Measurements from ENCODE around the gene KRTAP5-5. TPM values are rescaled to one million over a fixed set of nuclear protein-coding genes. Genes with fewer than 3 reads are reported as not detected.
"Not testable (repeated sequence)": the region's sequence is repeated elsewhere in the genome, so short reads cannot be mapped to it uniquely, and the experiment has no call there.

Gene KRTAP5-5
- total RNA-seq, 1 experiment from 2014 or later: not detected

- Histone ChIP-seq H3K36me3 (replicated peaks; ENCODE audit: control insufficient read depth, insufficient read depth, low read length) (no peaks in the 10 kb centered on the region), H3K4me3 (ENCODE audit: insufficient read depth, low read depth, low read length) (peak overlapping the region; percentile 32), H3K27me3 (ENCODE audit: control insufficient read depth, insufficient read depth, low read length) (peaks cover 3% of the 10 kb centered on the region; the same call in 1 of the 2 replicates)
- DNase-seq: peak; percentile 97
These were observed 23.4 kb downstream of the KRTAP5-5 start for GRCh38 chr11:1652771-1653540.

- H3K27me3 ChIP-seq (ENCODE audit: control insufficient read depth, insufficient read depth, low read length): peaks cover 3% of the 10 kb centered on the region; the same call in 1 of the 2 replicates
- no peak overlapping the region for H3K4me3 ChIP-seq (ENCODE audit: insufficient read depth, low read depth, low read length)
- no peaks in the 10 kb centered on the region for H3K36me3 ChIP-seq (replicated peaks; ENCODE audit: control insufficient read depth, insufficient read depth, low read length)
- no peak for DNase-seq
These were observed 24.2 kb downstream of the KRTAP5-5 start for GRCh38 chr11:1653541-1654387.

GRCh38 chr11:1654388-1655167, 25.0 kb downstream of the KRTAP5-5 start:
- Histone ChIP-seq H3K36me3 (replicated peaks; ENCODE audit: control insufficient read depth, insufficient read depth, low read length) (no peaks in the 10 kb centered on the region), H3K4me3 (ENCODE audit: insufficient read depth, low read depth, low read length) (no peak overlapping the region), H3K27me3 (ENCODE audit: control insufficient read depth, insufficient read depth, low read length) (peaks cover 3% of the 10 kb centered on the region; the same call in 1 of the 2 replicates)
- peak; percentile 55 for DNase-seq

GRCh38 chr11:1655168-1656060, 25.8 kb downstream of the KRTAP5-5 start:
- Histone ChIP-seq H3K27me3 (ENCODE audit: control insufficient read depth, insufficient read depth, low read length) (peaks cover 3% of the 10 kb centered on the region; the same call in 1 of the 2 replicates), H3K36me3 (replicated peaks; ENCODE audit: control insufficient read depth, insufficient read depth, low read length) (no peaks in the 10 kb centered on the region), H3K4me3 (ENCODE audit: insufficient read depth, low read depth, low read length) (no peak overlapping the region)
- DNase-seq: peak; percentile 40

- no peak for DNase-seq
- no peaks in the 10 kb centered on the region for H3K36me3 ChIP-seq (replicated peaks; ENCODE audit: control insufficient read depth, insufficient read depth, low read length)
- no peak overlapping the region for H3K4me3 ChIP-seq (ENCODE audit: insufficient read depth, low read depth, low read length)
- H3K27me3 ChIP-seq (ENCODE audit: control insufficient read depth, insufficient read depth, low read length): peaks cover 3% of the 10 kb centered on the region; the same call in 1 of the 2 replicates
These were observed 26.5 kb downstream of the KRTAP5-5 start for GRCh38 chr11:1656061-1656441.

GRCh38 chr11:1656670-1657069, 27.1 kb downstream of the KRTAP5-5 start:
- no peak for DNase-seq
- Histone ChIP-seq H3K27me3 (ENCODE audit: control insufficient read depth, insufficient read depth, low read length) (peaks cover 3% of the 10 kb centered on the region; the same call in 1 of the 2 replicates), H3K4me3 (ENCODE audit: insufficient read depth, low read depth, low read length) (no peak overlapping the region), H3K36me3 (replicated peaks; ENCODE audit: control insufficient read depth, insufficient read depth, low read length) (no peaks in the 10 kb centered on the region)

- H3K4me3 ChIP-seq (ENCODE audit: insufficient read depth, low read depth, low read length): no peak overlapping the region
- no peaks in the 10 kb centered on the region for H3K36me3 ChIP-seq (replicated peaks; ENCODE audit: control insufficient read depth, insufficient read depth, low read length)
- no peak for DNase-seq
- H3K27me3 ChIP-seq (ENCODE audit: control insufficient read depth, insufficient read depth, low read length): no peaks in the 10 kb centered on the region
These were observed 29.9 kb downstream of the KRTAP5-5 start for GRCh38 chr11:1659506-1659905.

GRCh38 chr11:1660111-1660867, 30.7 kb downstream of the KRTAP5-5 start:
- H3K36me3 ChIP-seq (replicated peaks; ENCODE audit: control insufficient read depth, insufficient read depth, low read length): no peaks in the 10 kb centered on the region
- DNase-seq: no peak
- H3K27me3 ChIP-seq (ENCODE audit: control insufficient read depth, insufficient read depth, low read length): no peaks in the 10 kb centered on the region
- H3K4me3 ChIP-seq (ENCODE audit: insufficient read depth, low read depth, low read length): no peak overlapping the region

GRCh38 chr11:1661454-1662269, 32.1 kb downstream of the KRTAP5-5 start:
- H3K36me3 ChIP-seq (replicated peaks; ENCODE audit: control insufficient read depth, insufficient read depth, low read length); DNase-seq; H3K4me3 ChIP-seq (ENCODE audit: insufficient read depth, low read depth, low read length); H3K27me3 ChIP-seq (ENCODE audit: control insufficient read depth, insufficient read depth, low read length): not testable (repeated sequence)

GRCh38 chr11:1662699-1663283, 33.2 kb downstream of the KRTAP5-5 start:
- H3K27me3 ChIP-seq (ENCODE audit: control insufficient read depth, insufficient read depth, low read length); DNase-seq; H3K36me3 ChIP-seq (replicated peaks; ENCODE audit: control insufficient read depth, insufficient read depth, low read length); H3K4me3 ChIP-seq (ENCODE audit: insufficient read depth, low read depth, low read length): not testable (repeated sequence)

- DNase-seq: no peak
- no peaks in the 10 kb centered on the region for H3K27me3 ChIP-seq (ENCODE audit: control insufficient read depth, insufficient read depth, low read length)
- H3K36me3 ChIP-seq (replicated peaks; ENCODE audit: control insufficient read depth, insufficient read depth, low read length): no peaks in the 10 kb centered on the region
- H3K4me3 ChIP-seq (ENCODE audit: insufficient read depth, low read depth, low read length): no peak overlapping the region
These were observed 35.7 kb downstream of the KRTAP5-5 start for GRCh38 chr11:1665313-1665712.

GRCh38 chr11:1667121-1667850, 37.7 kb downstream of the KRTAP5-5 start:
- Histone ChIP-seq H3K4me3 (ENCODE audit: insufficient read depth, low read depth, low read length) (no peak overlapping the region), H3K27me3 (ENCODE audit: control insufficient read depth, insufficient read depth, low read length) (no peaks in the 10 kb centered on the region), H3K36me3 (replicated peaks; ENCODE audit: control insufficient read depth, insufficient read depth, low read length) (no peaks in the 10 kb centered on the region)
- DNase-seq: no peak

All from H7 (cell line).